NB4 (cell line): ENCODE results near the gene C20orf173.
A peak's percentile ranks its signal among the peaks of the same experiment; 100 is the strongest.

Source experiments
- DNase-seq: peaks from one replicate; pipeline ENCODE4 v3.0.0; 2010; ENCODE audit warnings: low read depth
- H3K4me3 ChIP-seq: one replicate; pipeline ENCODE4 v1.5.1; 2011; ENCODE audit warnings: mild to moderate bottlenecking, low read depth, low read length, moderate library complexity
- CTCF ChIP-seq: IDR thresholded peaks from one replicate; pipeline ENCODE4 v1.5.1; 2012; ENCODE audit warnings: low read depth, low read length
- POLR2A ChIP-seq: IDR thresholded peaks from 2 replicates; pipeline ENCODE4 v1.6.1; 2011; ENCODE audit warnings: mild to moderate bottlenecking; ENCODE audit not compliant: insufficient read length; ENCODE audit errors: extremely low read depth

The C20orf173 gene

GRCh38 chr20:35478804-35479472, 50.5 kb downstream of the C20orf173 start:
- H3K4me3 ChIP-seq, result no peak overlapping the region
- TF ChIP-seq CTCF, result peak; percentile 61
- TF ChIP-seq POLR2A, result no peak
- DNase-seq, result peak; percentile 71
